ENCODE results near the gene FAM111A. TPM values are rescaled to one million over a fixed set of nuclear protein-coding genes. Genes with fewer than 3 reads are reported as not detected.

Gene FAM111A
- total RNA-seq, 1 experiment from 2014 or later = 37.9 TPM

DNA sequence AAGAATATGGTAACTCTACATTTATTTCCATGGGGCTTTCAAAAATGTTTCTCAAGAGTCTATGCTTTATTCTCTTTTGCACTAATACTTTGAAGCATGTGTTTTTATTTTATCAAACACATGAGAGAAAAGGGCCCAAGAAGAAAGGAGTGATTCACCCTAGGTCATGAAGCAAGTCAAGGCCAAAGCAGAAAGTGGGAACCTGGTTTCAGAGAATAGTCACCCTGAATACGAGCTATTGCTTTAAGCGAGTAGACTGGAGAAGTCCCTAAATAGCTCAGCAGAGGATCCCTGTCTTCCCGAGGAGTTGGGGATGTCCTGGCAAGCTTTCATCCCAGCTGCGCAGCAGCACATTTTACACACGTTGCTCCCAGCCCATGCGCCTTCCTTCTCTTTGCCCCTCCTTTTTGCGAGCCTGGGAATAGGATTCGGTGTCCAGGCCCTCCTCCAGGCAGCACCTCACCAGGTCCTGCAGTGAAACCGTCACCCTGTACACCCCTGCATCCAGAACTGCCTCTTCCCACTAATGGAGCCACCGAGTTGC is 51.0 kb downstream of the FAM111A start:
- TF ChIP-seq, protein P1, sequence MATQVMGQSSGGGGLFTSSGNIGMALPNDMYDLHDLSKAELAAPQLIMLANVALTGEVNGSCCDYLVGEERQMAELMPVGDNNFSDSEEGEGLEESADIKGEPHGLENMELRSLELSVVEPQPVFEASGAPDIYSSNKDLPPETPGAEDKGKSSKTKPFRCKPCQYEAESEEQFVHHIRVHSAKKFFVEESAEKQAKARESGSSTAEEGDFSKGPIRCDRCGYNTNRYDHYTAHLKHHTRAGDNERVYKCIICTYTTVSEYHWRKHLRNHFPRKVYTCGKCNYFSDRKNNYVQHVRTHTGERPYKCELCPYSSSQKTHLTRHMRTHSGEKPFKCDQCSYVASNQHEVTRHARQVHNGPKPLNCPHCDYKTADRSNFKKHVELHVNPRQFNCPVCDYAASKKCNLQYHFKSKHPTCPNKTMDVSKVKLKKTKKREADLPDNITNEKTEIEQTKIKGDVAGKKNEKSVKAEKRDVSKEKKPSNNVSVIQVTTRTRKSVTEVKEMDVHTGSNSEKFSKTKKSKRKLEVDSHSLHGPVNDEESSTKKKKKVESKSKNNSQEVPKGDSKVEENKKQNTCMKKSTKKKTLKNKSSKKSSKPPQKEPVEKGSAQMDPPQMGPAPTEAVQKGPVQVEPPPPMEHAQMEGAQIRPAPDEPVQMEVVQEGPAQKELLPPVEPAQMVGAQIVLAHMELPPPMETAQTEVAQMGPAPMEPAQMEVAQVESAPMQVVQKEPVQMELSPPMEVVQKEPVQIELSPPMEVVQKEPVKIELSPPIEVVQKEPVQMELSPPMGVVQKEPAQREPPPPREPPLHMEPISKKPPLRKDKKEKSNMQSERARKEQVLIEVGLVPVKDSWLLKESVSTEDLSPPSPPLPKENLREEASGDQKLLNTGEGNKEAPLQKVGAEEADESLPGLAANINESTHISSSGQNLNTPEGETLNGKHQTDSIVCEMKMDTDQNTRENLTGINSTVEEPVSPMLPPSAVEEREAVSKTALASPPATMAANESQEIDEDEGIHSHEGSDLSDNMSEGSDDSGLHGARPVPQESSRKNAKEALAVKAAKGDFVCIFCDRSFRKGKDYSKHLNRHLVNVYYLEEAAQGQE (IDR thresholded peaks at IDR 0.05; ENCODE audit: insufficient read depth in 1 of 2, low read depth in 2 of 2, low read length in 1 of 2) = no peak
- no peak for TF ChIP-seq SIN3A (IDR thresholded peaks at IDR 0.05; ENCODE audit: borderline replicate concordance, insufficient read depth, low read depth, low read length)
- TF ChIP-seq TCF7L2 (IDR thresholded peaks at IDR 0.05; ENCODE audit: low read depth, low read length) = no peak
- no peak for TF ChIP-seq POLR2AphosphoS5 (IDR thresholded peaks at IDR 0.05; ENCODE audit: low read depth, low read length)
- TF ChIP-seq, protein P2, sequence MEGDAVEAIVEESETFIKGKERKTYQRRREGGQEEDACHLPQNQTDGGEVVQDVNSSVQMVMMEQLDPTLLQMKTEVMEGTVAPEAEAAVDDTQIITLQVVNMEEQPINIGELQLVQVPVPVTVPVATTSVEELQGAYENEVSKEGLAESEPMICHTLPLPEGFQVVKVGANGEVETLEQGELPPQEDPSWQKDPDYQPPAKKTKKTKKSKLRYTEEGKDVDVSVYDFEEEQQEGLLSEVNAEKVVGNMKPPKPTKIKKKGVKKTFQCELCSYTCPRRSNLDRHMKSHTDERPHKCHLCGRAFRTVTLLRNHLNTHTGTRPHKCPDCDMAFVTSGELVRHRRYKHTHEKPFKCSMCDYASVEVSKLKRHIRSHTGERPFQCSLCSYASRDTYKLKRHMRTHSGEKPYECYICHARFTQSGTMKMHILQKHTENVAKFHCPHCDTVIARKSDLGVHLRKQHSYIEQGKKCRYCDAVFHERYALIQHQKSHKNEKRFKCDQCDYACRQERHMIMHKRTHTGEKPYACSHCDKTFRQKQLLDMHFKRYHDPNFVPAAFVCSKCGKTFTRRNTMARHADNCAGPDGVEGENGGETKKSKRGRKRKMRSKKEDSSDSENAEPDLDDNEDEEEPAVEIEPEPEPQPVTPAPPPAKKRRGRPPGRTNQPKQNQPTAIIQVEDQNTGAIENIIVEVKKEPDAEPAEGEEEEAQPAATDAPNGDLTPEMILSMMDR (IDR thresholded peaks at IDR 0.05) = no peak
- ChIA-PET CTCF (interaction anchor here (0.6 kb wide), 1 partner anchor 142 kb away, joined by 4 read pairs; no protein-coding TSS in a partner anchor), POLR2A (no interaction called here)
- intact Hi-C loops (cut with micrococcal nuclease; ENCODE audit: unreplicated experiment) (no loop called here), in situ Hi-C loops (cut with HindIII; ENCODE audit: low pct_unique_long_range_greater_than_20kb, low sequenced_read_pairs) (no loop called here)
- H3K9me3 ChIP-seq (ENCODE audit: control insufficient read depth, insufficient read depth, low read depth, low read length) = no peaks in the 10 kb centered on the region
- no peak for DNase-seq (ENCODE audit: low read depth, low spot score)
- no peaks in the 10 kb centered on the region for H3K36me3 ChIP-seq (ENCODE audit: control insufficient read depth, insufficient read depth, low read length)
- no peaks in the 10 kb centered on the region for H3K4me1 ChIP-seq (ENCODE audit: control insufficient read depth, insufficient read depth, low read length)
- ATAC-seq = no peak
- H3K27ac ChIP-seq (ENCODE audit: low read length) = no peak overlapping the region
- H3K27me3 ChIP-seq (ENCODE audit: control insufficient read depth, insufficient read depth, low read length) = peaks cover 7% of the 10 kb centered on the region
- H3K4me3 ChIP-seq (ENCODE audit: low read depth in 2 of 2, low read length in 2 of 2) = no peak overlapping the region
- no TSS peak for BruUV-seq (replicated peaks)

DNA sequence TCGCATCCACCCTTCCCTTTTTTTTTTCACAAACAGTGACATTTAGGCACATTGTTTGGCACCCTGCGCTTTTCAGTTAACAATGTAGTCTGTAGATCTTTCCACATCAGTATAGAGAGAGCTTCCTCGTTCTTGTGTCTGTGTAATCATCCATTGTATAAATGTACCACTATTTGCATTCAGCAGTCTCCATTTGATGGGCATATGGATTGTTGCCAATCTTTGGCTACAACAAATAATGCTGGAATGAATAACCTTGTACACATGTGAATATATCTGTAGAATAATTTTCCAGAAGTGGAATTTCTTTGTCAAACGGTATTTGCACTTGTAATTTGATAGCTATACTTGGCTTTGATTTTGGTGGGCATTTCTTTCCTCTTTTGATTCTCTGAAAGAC is 52.9 kb downstream of the FAM111A start:
- intact Hi-C loops (cut with micrococcal nuclease; ENCODE audit: unreplicated experiment) (no loop called here), in situ Hi-C loops (cut with HindIII; ENCODE audit: low pct_unique_long_range_greater_than_20kb, low sequenced_read_pairs) (no loop called here)
- peaks cover 6% of the 10 kb centered on the region for H3K27me3 ChIP-seq (ENCODE audit: control insufficient read depth, insufficient read depth, low read length)
- CTCF ChIA-PET = no interaction called here
- ATAC-seq = no peak
- no peaks in the 10 kb centered on the region for H3K9me3 ChIP-seq (ENCODE audit: control insufficient read depth, insufficient read depth, low read depth, low read length)
- no peak overlapping the region for H3K4me3 ChIP-seq (ENCODE audit: low read depth in 2 of 2, low read length in 2 of 2)
- TF ChIP-seq, protein P2 (IDR thresholded peaks at IDR 0.05) = no peak
- TF ChIP-seq TCF7L2 (IDR thresholded peaks at IDR 0.05; ENCODE audit: low read depth, low read length) (no peak), SIN3A (IDR thresholded peaks at IDR 0.05; ENCODE audit: borderline replicate concordance, insufficient read depth, low read depth, low read length) (no peak), POLR2AphosphoS5 (IDR thresholded peaks at IDR 0.05; ENCODE audit: low read depth, low read length) (no peak)
- TF ChIP-seq, protein P1 (IDR thresholded peaks at IDR 0.05; ENCODE audit: insufficient read depth in 1 of 2, low read depth in 2 of 2, low read length in 1 of 2) = no peak
- H3K36me3 ChIP-seq (ENCODE audit: control insufficient read depth, insufficient read depth, low read length) = no peaks in the 10 kb centered on the region
- no peaks in the 10 kb centered on the region for H3K4me1 ChIP-seq (ENCODE audit: control insufficient read depth, insufficient read depth, low read length)
- BruUV-seq (replicated peaks) = no TSS peak
- POLR2A ChIA-PET = no interaction called here
- no peak overlapping the region for H3K27ac ChIP-seq (ENCODE audit: low read length)
- DNase-seq (ENCODE audit: low read depth, low spot score) = no peak

Measured in Panc1 (cell line).